Measurements from ENCODE around the gene MAP3K4.

DNA sequence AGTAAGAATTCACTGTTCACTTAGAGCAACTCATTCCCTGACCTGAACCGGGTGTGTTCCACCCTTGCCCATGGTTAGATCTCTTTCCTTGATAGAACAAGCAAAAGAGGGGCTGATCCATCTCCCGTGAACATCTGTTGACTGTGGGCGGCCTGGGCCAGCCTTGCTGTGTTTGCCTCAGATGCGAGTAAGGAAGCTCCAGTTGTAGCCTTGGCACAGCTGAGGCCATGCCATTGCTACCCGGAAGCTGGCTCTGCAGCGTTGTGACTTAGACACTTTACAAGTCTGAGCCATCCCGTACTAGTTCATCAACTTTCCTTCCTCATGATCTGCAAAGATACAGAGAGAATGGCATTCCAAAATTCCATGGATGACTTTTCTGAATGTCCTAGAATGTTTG is 139.0 kb downstream of the MAP3K4 start:
- TF ChIP-seq, protein P1, sequence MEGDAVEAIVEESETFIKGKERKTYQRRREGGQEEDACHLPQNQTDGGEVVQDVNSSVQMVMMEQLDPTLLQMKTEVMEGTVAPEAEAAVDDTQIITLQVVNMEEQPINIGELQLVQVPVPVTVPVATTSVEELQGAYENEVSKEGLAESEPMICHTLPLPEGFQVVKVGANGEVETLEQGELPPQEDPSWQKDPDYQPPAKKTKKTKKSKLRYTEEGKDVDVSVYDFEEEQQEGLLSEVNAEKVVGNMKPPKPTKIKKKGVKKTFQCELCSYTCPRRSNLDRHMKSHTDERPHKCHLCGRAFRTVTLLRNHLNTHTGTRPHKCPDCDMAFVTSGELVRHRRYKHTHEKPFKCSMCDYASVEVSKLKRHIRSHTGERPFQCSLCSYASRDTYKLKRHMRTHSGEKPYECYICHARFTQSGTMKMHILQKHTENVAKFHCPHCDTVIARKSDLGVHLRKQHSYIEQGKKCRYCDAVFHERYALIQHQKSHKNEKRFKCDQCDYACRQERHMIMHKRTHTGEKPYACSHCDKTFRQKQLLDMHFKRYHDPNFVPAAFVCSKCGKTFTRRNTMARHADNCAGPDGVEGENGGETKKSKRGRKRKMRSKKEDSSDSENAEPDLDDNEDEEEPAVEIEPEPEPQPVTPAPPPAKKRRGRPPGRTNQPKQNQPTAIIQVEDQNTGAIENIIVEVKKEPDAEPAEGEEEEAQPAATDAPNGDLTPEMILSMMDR (conservative IDR thresholded peaks at IDR 0.05; ENCODE audit: low read length): no peak
- no peak for TF ChIP-seq EZH2phosphoT487 (IDR thresholded peaks at IDR 0.05; ENCODE audit: borderline replicate concordance)
